Head of caudate nucleus (tissue), 42 donors: ENCODE measurements around the gene MINK1.
A peak's percentile ranks its signal among the peaks of the same experiment; 100 is the strongest.
"Not testable (repeated sequence)": the region's sequence is repeated elsewhere in the genome, so short reads cannot be mapped to it uniquely, and the experiment has no call there.

Experiments
- DNase-seq, 42 donors: peaks; one replicate each; pipeline versions ENCODE4 v3.0.0 to v3.0.0-alpha.2; 2020 to 2021; ENCODE audit warnings: mixed read lengths in 7 of 42
- intact Hi-C: fragments of 100-400 bp; cut with DNase I; formaldehyde crosslinking; loops from one replicate; pipeline ENCODE4 v1.15.0; 2022

The MINK1 gene

DNA sequence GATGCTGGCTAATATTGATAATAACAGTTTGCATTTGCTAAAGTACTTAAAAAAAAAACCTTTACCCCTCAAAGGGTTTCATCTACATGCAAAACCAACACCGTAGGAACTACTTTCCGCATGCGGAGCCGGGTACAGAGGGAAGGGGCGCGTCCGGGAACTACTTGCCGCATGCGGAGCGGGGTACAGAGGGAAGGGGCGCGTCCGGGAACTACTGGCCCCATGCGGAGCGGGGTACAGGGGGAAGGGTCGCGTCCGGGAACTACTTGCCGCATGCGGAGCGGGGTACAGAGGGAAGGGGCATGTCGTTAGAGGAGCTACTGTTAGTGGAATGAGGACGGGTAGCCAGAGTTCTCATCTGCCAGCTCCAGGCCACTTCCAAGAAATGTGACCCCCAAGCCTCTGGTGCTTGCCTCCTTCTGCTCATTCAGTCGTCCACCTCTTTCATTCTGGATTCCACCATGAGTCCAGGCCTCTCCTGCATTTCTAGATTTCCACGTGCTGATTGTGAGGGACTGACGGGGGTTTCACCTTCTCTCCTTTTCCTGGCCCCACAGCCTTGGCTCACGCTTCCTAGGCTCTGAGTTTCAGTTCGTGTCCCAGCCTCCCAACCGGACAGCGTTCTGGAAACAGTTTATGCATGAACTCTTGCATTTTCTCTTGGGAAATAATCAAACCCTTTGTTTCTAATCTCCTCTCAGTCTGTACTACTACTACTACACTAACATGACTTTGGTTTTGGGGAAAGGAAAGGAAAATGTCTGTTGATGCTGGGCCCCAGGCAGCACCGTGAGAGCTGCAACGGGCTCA is 26.9 kb downstream of the MINK1 start:
- intact Hi-C loops = no loop called here
- DNase-seq = peak in 10 of 42 donors; percentile 32 to 60 (median 50)

- no peak for DNase-seq
- intact Hi-C loops = no loop called here
Observed at GRCh38 chr17:4860651-4861050, 27.5 kb downstream of the MINK1 start.

- DNase-seq = peak in 4 of 42 donors; percentile 32 to 47 (median 44)
- intact Hi-C loops = no loop called here
Observed at GRCh38 chr17:4861052-4861451, 27.9 kb downstream of the MINK1 start.

DNA sequence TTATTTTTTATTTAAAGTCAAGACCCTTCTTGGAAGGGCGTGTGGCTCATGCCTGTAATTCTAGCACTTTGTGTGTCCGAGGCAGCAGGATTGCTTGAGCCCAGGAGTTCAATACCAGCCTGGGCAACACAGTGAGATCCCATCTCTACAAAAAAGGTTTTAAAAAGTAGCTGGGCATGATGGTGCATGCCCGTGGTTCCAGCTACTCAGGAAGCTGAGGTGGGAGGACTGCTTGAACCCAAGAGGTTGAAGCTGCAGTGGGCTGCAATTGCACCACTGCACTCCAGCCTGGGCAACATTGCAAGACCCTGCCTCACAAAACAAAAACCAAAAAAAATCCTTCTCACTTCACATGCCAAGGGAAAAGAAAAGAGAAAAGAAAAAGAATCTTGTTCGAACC is 29.6 kb downstream of the MINK1 start:
- intact Hi-C loops = no loop called here
- no peak for DNase-seq

GRCh38 chr17:4863321-4863720 is 30.2 kb downstream of the MINK1 start:
- no peak for DNase-seq
- intact Hi-C loops = no loop called here

GRCh38 chr17:4867535-4867934 is 34.4 kb downstream of the MINK1 start:
- intact Hi-C loops, DNase-seq: not testable (repeated sequence)

GRCh38 chr17:4869058-4869998 is 36.2 kb downstream of the MINK1 start:
- DNase-seq, intact Hi-C loops: not testable (repeated sequence)

GRCh38 chr17:4870855-4871254 is 37.7 kb downstream of the MINK1 start:
- DNase-seq = no peak
- intact Hi-C loops = no loop called here

DNA sequence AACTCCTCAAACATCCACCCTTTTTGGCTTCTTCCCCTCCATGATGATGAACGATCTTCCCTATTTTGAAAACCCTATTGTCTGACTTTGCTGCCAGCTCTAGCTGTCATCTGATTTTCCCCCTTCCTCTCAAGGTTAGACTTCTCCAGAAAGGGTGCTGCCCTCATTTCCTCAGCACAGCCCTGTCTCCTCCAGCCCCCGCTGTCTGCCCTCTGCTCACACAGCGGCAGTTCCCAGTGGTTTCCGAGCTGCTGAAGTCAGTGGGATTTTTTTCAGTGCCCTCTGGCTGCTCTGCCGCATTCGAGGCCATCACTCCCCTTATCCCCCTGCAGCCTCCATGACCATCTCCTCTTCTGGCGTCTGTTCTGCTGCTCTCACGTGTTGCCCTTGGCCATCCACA is 39.6 kb downstream of the MINK1 start:
- DNase-seq = peak in 32 of 42 donors; percentile 20 to 77 (median 52)
- intact Hi-C loops = no loop called here

DNA sequence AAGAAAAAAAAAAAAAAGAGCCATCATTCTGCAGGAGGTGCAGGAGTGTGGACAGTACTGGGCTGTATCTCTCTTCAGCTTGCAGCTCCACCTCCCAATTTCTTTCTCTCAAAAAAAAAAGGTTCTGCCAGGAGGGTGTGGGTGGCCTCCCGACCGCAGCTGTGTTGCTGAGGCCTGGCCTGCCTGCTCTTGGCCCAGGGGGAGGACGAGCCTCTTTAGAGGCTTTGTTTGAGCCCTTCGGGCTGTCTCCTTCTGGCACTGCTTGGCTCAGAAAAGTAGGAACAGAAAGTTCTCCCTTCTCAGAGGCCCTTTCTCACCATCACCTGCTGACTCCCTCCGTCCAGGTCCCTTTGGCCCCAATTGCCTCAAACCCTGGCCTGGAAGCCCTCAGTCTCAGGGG is 43.9 kb downstream of the MINK1 start:
- peak in 40 of 42 donors; percentile 44 to 84 (median 66) for DNase-seq
- intact Hi-C loops = no loop called here

- DNase-seq = no peak
- intact Hi-C loops = no loop called here
Observed at GRCh38 chr17:4879601-4880000, 46.5 kb downstream of the MINK1 start.

GRCh38 chr17:4880857-4881256 is 47.7 kb downstream of the MINK1 start:
- DNase-seq = no peak
- intact Hi-C loops = loop anchor here (10.0 kb wide), 1 partner anchor 46 kb away; the partner anchor contains the start of gene MINK1

DNA sequence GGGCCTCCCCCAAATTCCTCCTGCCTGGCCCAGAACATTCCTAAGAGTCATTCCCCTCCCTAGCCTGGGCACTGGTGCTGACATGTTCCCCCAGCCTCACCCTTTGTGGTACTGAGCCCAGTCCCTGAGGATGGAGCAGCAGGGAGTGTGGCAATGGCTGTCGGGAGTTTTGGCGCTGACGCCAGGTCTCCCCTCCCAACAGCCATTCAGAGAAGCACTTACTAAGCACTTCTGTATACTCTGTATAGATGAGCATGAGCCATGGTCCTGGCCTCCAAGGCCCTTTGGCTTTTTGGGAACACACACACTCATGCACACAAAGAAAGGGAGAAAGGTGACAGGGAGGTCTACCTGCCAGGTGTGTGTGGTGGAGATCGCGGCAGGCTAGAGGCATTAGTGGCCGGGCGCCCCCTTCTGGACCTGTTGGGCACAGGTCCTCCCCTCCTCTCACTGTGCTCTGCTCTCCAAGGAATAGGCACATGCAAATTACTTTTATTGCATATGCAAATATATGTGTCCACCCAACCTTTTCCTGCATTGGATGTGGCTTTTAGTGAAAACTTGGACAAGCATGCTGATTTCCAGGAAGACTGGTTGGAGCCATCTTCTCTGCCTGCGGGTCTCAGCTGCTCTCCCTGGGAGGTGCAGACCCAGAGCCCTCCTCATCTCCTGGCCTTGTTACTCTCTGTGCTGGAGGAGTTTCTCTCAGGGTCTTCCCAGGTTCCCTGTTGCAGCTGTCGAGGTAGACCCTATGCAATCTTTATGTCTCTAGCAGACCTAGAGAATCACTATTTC is 48.8 kb downstream of the MINK1 start:
- intact Hi-C loops = loop anchor here (10.0 kb wide), 1 partner anchor 47 kb away; the partner anchor contains the start of gene MINK1
- peak in 41 of 42 donors; percentile 48 to 89 (median 75) for DNase-seq

GRCh38 chr17:4884489-4884888 is 51.3 kb downstream of the MINK1 start:
- intact Hi-C loops = loop anchor here (10.0 kb wide), 1 partner anchor 50 kb away; the partner anchor contains the start of gene MINK1
- DNase-seq = no peak

DNA sequence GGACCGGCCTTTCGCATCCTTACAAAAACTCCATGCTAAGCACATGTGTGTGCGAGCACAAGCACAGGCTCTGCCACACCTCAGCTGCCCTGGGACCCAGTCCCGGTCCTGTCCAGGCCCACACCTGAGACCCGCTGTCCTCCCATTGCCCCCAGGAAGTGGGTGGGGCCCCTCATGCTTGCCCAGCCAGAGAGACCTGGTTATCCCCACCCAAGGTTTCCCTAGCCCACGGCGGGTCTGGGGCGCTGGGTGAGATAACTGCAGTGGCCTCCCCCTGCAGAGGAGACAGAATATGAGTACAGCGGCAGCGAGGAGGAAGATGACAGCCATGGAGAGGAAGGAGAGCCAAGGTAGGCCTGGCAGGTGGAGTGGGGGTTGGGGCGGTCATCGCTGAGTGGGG is 53.7 kb downstream of the MINK1 start:
- intact Hi-C loops = loop anchor here (5.0 to 10.0 kb wide), 2 partner anchors 52 to 155 kb away; partner anchors contain the start of genes MED11 and MINK1
- DNase-seq = no peak

GRCh38 chr17:4887581-4887980 is 54.4 kb downstream of the MINK1 start:
- no peak for DNase-seq
- intact Hi-C loops = loop anchor here (5.0 to 10.0 kb wide), 2 partner anchors 53 to 155 kb away; partner anchors contain the start of genes MED11 and MINK1

- DNase-seq = no peak
- intact Hi-C loops = no loop called here
Observed at GRCh38 chr17:4891411-4892410, 58.6 kb downstream of the MINK1 start.
